ENCODE data around the gene MARCHF4.

The MARCHF4 gene

GRCh38 chr2:216363221-216363620 is 9.1 kb downstream of the MARCHF4 start:
- Histone ChIP-seq H3K27me3 (ENCODE audit: insufficient read depth, low read depth, severe bottlenecking) (no peaks in the 10 kb centered on the region), H3K36me3 (no peaks in the 10 kb centered on the region), H3K27ac (no peak overlapping the region), H3K4me3 (ENCODE audit: low read depth, low read length) (no peak overlapping the region), H3K9me3 (ENCODE audit: severe bottlenecking) (no peaks in the 10 kb centered on the region)
- no peak for TF ChIP-seq CTCF (IDR thresholded peaks at IDR 0.05; ENCODE audit: low read depth, low read length)
- DNase-seq = no peak

- TF ChIP-seq CTCF (IDR thresholded peaks at IDR 0.05; ENCODE audit: low read depth, low read length) = no peak
- H3K4me3 ChIP-seq (ENCODE audit: low read depth, low read length) = no peak overlapping the region
- H3K9me3 ChIP-seq (ENCODE audit: severe bottlenecking) = no peaks in the 10 kb centered on the region
- no peaks in the 10 kb centered on the region for H3K27me3 ChIP-seq (ENCODE audit: insufficient read depth, low read depth, severe bottlenecking)
- no peak for DNase-seq
- H3K27ac ChIP-seq = no peak overlapping the region
- no peaks in the 10 kb centered on the region for H3K36me3 ChIP-seq
Measured at GRCh38 chr2:216362730-216363129, 9.6 kb downstream of the MARCHF4 start.

GRCh38 chr2:216355711-216356110 is 16.6 kb downstream of the MARCHF4 start:
- Histone ChIP-seq H3K27me3 (ENCODE audit: insufficient read depth, low read depth, severe bottlenecking) (no peaks in the 10 kb centered on the region), H3K36me3 (no peaks in the 10 kb centered on the region), H3K4me3 (ENCODE audit: low read depth, low read length) (no peak overlapping the region), H3K27ac (no peak overlapping the region), H3K9me3 (ENCODE audit: severe bottlenecking) (no peaks in the 10 kb centered on the region)
- no peak for DNase-seq
- TF ChIP-seq CTCF (IDR thresholded peaks at IDR 0.05; ENCODE audit: low read depth, low read length) = no peak

GRCh38 chr2:216354306-216354705 is 18.0 kb downstream of the MARCHF4 start:
- no peak for TF ChIP-seq CTCF (IDR thresholded peaks at IDR 0.05; ENCODE audit: low read depth, low read length)
- no peaks in the 10 kb centered on the region for H3K36me3 ChIP-seq
- H3K27me3 ChIP-seq (ENCODE audit: insufficient read depth, low read depth, severe bottlenecking) = no peaks in the 10 kb centered on the region
- H3K4me3 ChIP-seq (ENCODE audit: low read depth, low read length) = no peak overlapping the region
- no peaks in the 10 kb centered on the region for H3K9me3 ChIP-seq (ENCODE audit: severe bottlenecking)
- DNase-seq = no peak
- no peak overlapping the region for H3K27ac ChIP-seq

- Histone ChIP-seq H3K9me3 (ENCODE audit: severe bottlenecking) (no peaks in the 10 kb centered on the region), H3K36me3 (no peaks in the 10 kb centered on the region), H3K4me3 (ENCODE audit: low read depth, low read length) (no peak overlapping the region), H3K27ac (no peak overlapping the region), H3K27me3 (ENCODE audit: insufficient read depth, low read depth, severe bottlenecking) (no peaks in the 10 kb centered on the region)
- DNase-seq = no peak
- no peak for TF ChIP-seq CTCF (IDR thresholded peaks at IDR 0.05; ENCODE audit: low read depth, low read length)
Measured at GRCh38 chr2:216352653-216353270, 19.5 kb downstream of the MARCHF4 start.

All from WERI-Rb-1 (cell line).